ENCODE data around the gene LYL1.

The LYL1 gene

DNA sequence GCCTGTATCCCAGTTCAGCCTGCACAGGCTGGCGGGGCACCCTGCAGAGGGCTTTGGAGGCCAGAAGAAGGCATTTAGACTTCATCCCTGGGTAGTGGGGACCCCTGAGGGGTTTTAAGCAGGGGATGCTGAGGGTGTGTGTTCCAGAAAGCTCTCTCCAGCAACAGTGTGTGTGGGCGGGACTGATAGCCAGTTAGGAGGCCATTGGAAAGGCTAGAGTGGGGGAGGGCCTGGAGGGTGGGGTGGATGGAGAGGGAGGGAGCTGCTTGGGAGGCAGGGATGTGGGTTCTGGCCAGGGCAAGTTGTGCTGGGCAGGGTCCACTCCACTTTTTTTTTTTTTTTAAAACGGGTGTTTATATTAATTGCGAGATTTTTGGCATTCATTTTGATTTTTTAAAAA lies 28.3 kb downstream of the LYL1 start:
- no peak for TF ChIP-seq CTCF (IDR thresholded peaks at IDR 0.05; ENCODE audit: extremely low read depth, insufficient read depth, missing control alignments)
- in situ Hi-C loops (cut with MboI; ENCODE audit: low pct_unique_long_range_greater_than_20kb, low sequenced_read_pairs, unreplicated experiment) = no loop called here
- DNase-seq (ENCODE audit: low spot score) = no peak

GRCh38 chr19:13073263-13073662 lies 29.4 kb downstream of the LYL1 start:
- TF ChIP-seq CTCF (IDR thresholded peaks at IDR 0.05; ENCODE audit: extremely low read depth, insufficient read depth, missing control alignments) = no peak
- in situ Hi-C loops (cut with MboI; ENCODE audit: low pct_unique_long_range_greater_than_20kb, low sequenced_read_pairs, unreplicated experiment) = no loop called here
- no peak for DNase-seq (ENCODE audit: low spot score)

GRCh38 chr19:13072188-13072908 lies 30.3 kb downstream of the LYL1 start:
- in situ Hi-C loops (cut with MboI; ENCODE audit: low pct_unique_long_range_greater_than_20kb, low sequenced_read_pairs, unreplicated experiment) = no loop called here
- TF ChIP-seq CTCF (IDR thresholded peaks at IDR 0.05; ENCODE audit: extremely low read depth, insufficient read depth, missing control alignments) = peak; percentile 5
- no peak for DNase-seq (ENCODE audit: low spot score)

DNA sequence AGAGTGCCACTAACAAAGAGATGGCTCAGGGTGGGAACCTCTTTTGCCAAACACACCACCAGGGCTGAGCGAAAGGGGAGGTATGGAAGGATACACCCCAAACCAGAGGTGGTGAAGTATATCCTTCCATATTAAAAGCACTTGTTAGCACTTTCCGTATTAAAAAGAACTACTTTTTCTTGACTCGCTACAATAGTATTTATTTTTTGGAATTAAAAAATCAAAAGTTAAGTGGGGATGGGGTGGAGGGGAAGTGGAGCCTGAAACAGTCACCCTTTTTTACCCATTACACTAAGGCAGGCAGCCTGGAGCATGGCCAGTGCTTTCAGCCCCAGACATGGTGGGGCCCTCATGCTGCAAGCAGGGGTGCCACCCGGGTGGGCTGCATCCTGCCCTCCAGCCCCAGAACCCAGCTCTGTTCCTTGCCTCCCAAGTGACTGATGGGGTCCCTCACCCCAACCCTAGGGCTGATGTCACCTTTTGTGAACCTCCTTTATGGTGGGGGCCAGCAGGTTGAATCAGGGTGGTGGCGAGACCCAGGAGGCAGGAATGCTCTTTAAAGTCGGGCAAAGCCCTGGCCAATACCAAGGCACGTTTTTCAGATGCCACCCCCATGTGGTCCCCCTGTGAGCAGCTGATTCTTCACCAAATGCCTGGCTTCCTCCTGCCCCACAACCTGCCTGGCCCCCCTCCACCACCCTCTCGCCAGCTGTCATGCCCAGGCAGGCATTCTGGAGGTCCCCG lies 31.0 kb downstream of the LYL1 start:
- no peak for DNase-seq (ENCODE audit: low spot score)
- in situ Hi-C loops (cut with MboI; ENCODE audit: low pct_unique_long_range_greater_than_20kb, low sequenced_read_pairs, unreplicated experiment) = no loop called here
- TF ChIP-seq CTCF (IDR thresholded peaks at IDR 0.05; ENCODE audit: extremely low read depth, insufficient read depth, missing control alignments) = no peak

- DNase-seq (ENCODE audit: low spot score) = no peak
- TF ChIP-seq CTCF (IDR thresholded peaks at IDR 0.05; ENCODE audit: extremely low read depth, insufficient read depth, missing control alignments) = no peak
- in situ Hi-C loops (cut with MboI; ENCODE audit: low pct_unique_long_range_greater_than_20kb, low sequenced_read_pairs, unreplicated experiment) = no loop called here
These were observed 32.1 kb downstream of the LYL1 start for GRCh38 chr19:13070425-13071140.

DNA sequence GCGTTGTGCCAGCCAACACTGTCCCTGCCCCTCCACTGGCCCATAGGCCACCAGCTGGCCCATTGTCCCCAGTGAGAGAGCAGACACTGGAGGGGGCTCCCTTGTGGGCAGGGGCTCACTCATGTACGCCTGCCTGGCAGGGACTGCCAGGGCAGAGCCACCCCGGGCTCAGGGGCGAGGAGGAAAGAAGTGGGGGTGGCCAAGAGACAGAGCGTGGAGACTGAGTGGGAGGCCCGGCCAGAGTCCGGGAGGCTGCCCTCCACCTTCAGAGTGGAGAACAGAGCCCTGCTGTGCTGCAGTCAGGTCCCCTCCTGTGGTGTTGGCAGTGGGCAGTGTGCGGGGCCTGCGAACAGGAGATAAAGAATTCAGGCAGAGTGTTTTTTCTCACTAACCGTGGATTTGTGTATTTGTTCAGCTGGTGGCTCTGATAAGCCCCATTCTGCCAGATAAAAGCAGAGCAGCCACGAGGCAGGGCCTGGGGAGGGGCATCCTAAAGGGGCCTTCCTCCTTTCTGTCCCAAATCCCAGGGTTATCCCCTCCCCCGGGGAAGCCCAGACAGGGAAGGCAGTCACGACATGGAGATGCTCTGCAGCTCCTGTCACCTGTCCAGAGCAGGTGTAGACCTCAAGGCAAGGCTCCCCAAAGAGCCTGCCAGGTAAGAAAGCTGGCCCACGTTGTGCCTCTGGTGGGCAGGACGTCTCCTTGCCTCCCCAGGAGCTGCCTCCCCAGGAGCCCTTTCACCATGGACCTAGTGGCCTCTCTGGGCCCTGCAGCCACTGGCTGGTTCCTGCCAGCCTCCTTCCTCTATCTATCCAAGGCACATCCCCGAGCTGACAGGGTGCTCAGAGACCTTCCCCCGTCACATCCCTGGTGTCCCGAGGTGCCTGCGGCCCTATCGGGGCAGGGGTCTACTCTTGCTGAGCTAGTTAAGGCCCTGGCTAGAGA lies 33.0 kb downstream of the LYL1 start:
- TF ChIP-seq CTCF (IDR thresholded peaks at IDR 0.05; ENCODE audit: extremely low read depth, insufficient read depth, missing control alignments) = no peak
- no peak for DNase-seq (ENCODE audit: low spot score)
- in situ Hi-C loops (cut with MboI; ENCODE audit: low pct_unique_long_range_greater_than_20kb, low sequenced_read_pairs, unreplicated experiment) = no loop called here

Data from GM13977 (cell line).